HG02588 (cell line): ENCODE data around the gene HYAL4.
"Not testable (repeated sequence)": the region's sequence is repeated elsewhere in the genome, so short reads cannot be mapped to it uniquely, and the experiment has no call there.

ENCODE experiments used
- ATAC-seq: cut with Tn5 transposase; IDR thresholded peaks from one replicate; pipeline ENCODE4 v1.9.1; 2021; ENCODE audit warnings: mild to moderate bottlenecking, moderate library complexity; ENCODE audit not compliant: unreplicated experiment

HYAL4 gene

GRCh38 chr7:123844712-123845219 lies at the start of gene HYAL4:
Gene HYAL4 (plus strand): TSS chr7:123845169. CDS start chr7:123868274, 23,105 bp downstream.
- ATAC-seq = no peak

GRCh38 chr7:123795917-123796316 lies 49.1 kb upstream of the HYAL4 start:
- ATAC-seq = no peak

GRCh38 chr7:123796568-123796967 lies 48.4 kb upstream of the HYAL4 start:
- no peak for ATAC-seq

GRCh38 chr7:123797673-123798531 lies 47.1 kb upstream of the HYAL4 start:
- no peak for ATAC-seq

GRCh38 chr7:123798532-123799188 lies 46.3 kb upstream of the HYAL4 start:
- ATAC-seq = no peak

- ATAC-seq = no peak
These were observed 42.7 kb upstream of the HYAL4 start for GRCh38 chr7:123802249-123802648.

- ATAC-seq = no peak
These were observed 39.7 kb upstream of the HYAL4 start for GRCh38 chr7:123805287-123805686.

GRCh38 chr7:123809471-123809870 lies 35.5 kb upstream of the HYAL4 start:
- no peak for ATAC-seq

GRCh38 chr7:123811056-123811455 lies 33.9 kb upstream of the HYAL4 start:
- ATAC-seq = no peak

GRCh38 chr7:123816916-123817315 lies 28.1 kb upstream of the HYAL4 start:
- ATAC-seq = no peak

- ATAC-seq = no peak
These were observed 26.0 kb upstream of the HYAL4 start for GRCh38 chr7:123819001-123819400.

GRCh38 chr7:123819795-123820194 lies 25.2 kb upstream of the HYAL4 start:
- ATAC-seq = not testable (repeated sequence)

- no peak for ATAC-seq
These were observed 24.1 kb upstream of the HYAL4 start for GRCh38 chr7:123820864-123821263.

- ATAC-seq = no peak
These were observed 23.6 kb upstream of the HYAL4 start for GRCh38 chr7:123821320-123821719.

- peak; percentile 98 for ATAC-seq
These were observed 20.8 kb upstream of the HYAL4 start for GRCh38 chr7:123823898-123824753.

GRCh38 chr7:123824754-123825067 lies 20.3 kb upstream of the HYAL4 start:
- ATAC-seq = no peak

- no peak for ATAC-seq
These were observed 16.2 kb upstream of the HYAL4 start for GRCh38 chr7:123828805-123829204.

- no peak for ATAC-seq
These were observed 8.3 kb upstream of the HYAL4 start for GRCh38 chr7:123836656-123837055.

GRCh38 chr7:123839106-123839505 lies 5.9 kb upstream of the HYAL4 start:
- ATAC-seq = not testable (repeated sequence)

GRCh38 chr7:123844142-123844541 lies 827 bp upstream of the HYAL4 start:
- not testable (repeated sequence) for ATAC-seq

GRCh38 chr7:123845823-123846216 lies 851 bp downstream of the HYAL4 start:
- no peak for ATAC-seq
